HepG2 (cell line): ENCODE measurements around the gene CAGE1. TPM values are rescaled to one million over a fixed set of nuclear protein-coding genes. Genes with fewer than 3 reads are reported as not detected.

Experiments
- ATAC-seq: fragments of 200-7000 bp; cut with Tn5 transposase; 3 replicates; pipeline ENCODE4 v1.9.1; 2020; ENCODE audit warnings: mild to moderate bottlenecking, moderate library complexity
- BruUV-seq: library from RNA; stranded (reverse); fragments of 400-500 nt; replicated peaks from 2 replicates; lab custom pipeline; 2021; lab: Mats Ljungman, UMichigan
- CTCF ChIA-PET: fragments of 300-600 bp; formaldehyde crosslinking; extraction: SDS; loops from one replicate; lab custom pipeline; 2021; ENCODE audit warnings: low total read pairs, inconsistent platforms, low intra/inter-chr PET ratio; lab: Yijun Ruan, JAX
- POLR2A ChIA-PET: fragments of 350-600 bp; sonication (Branson Sonifier 250); formaldehyde crosslinking; loops from one replicate; lab custom pipeline; 2020; ENCODE audit warnings: antibody characterized with exemption, inconsistent platforms; lab: Yijun Ruan, JAX
- DNase-seq: peaks from one replicate; pipeline ENCODE4 v3.0.0-alpha.2; 2015; ENCODE audit warnings: low spot score
- FAIRE-seq: peaks from 3 replicates; lab custom pipeline; 2011; peaks lifted over from hg19 to GRCh38; lab: Jason Lieb, UNC
- H2AFZ ChIP-seq: one replicate; pipeline ENCODE4 v1.6.1; 2011; ENCODE audit warnings: low read length, inconsistent platforms
- H3K27ac ChIP-seq: fragments of 300-600 bp; 3 replicates; pipeline ENCODE4 v1.8.0; 2011; ENCODE audit warnings: mixed run types, mild to moderate bottlenecking, mixed read lengths, low read length, inconsistent platforms; ENCODE audit not compliant: insufficient read depth; ENCODE audit errors: extremely low read length
- H3K27me3 ChIP-seq, 2 experiments: fragments of 200-600 bp in 1 of 2; 2 replicates in 1 of 2; 3 replicates in 1 of 2; pipeline versions ENCODE4 v1.6.0 to v1.8.0; 2011; ENCODE audit warnings: low read length in 2 of 2, mild to moderate bottlenecking in 2 of 2, moderate library complexity in 2 of 2, inconsistent platforms in 1 of 2; ENCODE audit not compliant: insufficient read depth in 2 of 2, control insufficient read depth in 1 of 2
- H3K36me3 ChIP-seq, 2 experiments: fragments of 200-600 bp in 1 of 2; replicated peaks in 1 of 2; 2 replicates in 1 of 2; 3 replicates in 1 of 2; pipeline versions ENCODE4 v1.5.1 to v1.8.0; 2011; ENCODE audit warnings: low read length in 2 of 2, inconsistent platforms in 1 of 2; ENCODE audit not compliant: insufficient read depth in 2 of 2, control insufficient read depth in 1 of 2
- H3K4me1 ChIP-seq: 2 replicates; pipeline ENCODE4 v1.5.1; 2012; ENCODE audit warnings: low read length, inconsistent platforms; ENCODE audit not compliant: insufficient read depth
- H3K4me2 ChIP-seq: 2 replicates; pipeline ENCODE4 v1.6.0; 2011; ENCODE audit warnings: low read depth, low read length, inconsistent platforms
- H3K4me3 ChIP-seq, 3 experiments: fragments of 200-600 bp in 1 of 3; sonication (generic), shearing (Covaris generic) in 1 of 3; replicated peaks in 1 of 3; 2 replicates each; pipeline ENCODE4 v1.5.1; 2011 to 2016; ENCODE audit warnings: low read length in 3 of 3, inconsistent platforms in 2 of 3, low read depth in 2 of 3, mild to moderate bottlenecking in 2 of 3, control low read depth in 1 of 3, mixed read lengths in 1 of 3; ENCODE audit not compliant: insufficient read depth in 1 of 3
- H3K79me2 ChIP-seq: one replicate; pipeline ENCODE4 v1.6.1; 2011; ENCODE audit warnings: low read length, inconsistent platforms; ENCODE audit not compliant: insufficient read depth
- H3K9ac ChIP-seq: 2 replicates; pipeline ENCODE4 v1.6.0; 2011; ENCODE audit warnings: mild to moderate bottlenecking, low read depth, low read length, inconsistent platforms; ENCODE audit not compliant: insufficient read depth
- H3K9me3 ChIP-seq: 2 replicates; pipeline ENCODE4 v1.5.1; 2012; ENCODE audit warnings: mild to moderate bottlenecking, low read length
- H4K20me1 ChIP-seq: 2 replicates; pipeline ENCODE4 v1.6.0; 2011; ENCODE audit warnings: inconsistent platforms, mild to moderate bottlenecking, low read length, moderate library complexity; ENCODE audit not compliant: insufficient read depth
- AKAP8 ChIP-seq: sonication (generic); formaldehyde crosslinking; IDR thresholded peaks from 2 replicates; pipeline ENCODE4 v1.5.1; 2020; ENCODE audit warnings: mild to moderate bottlenecking, missing genetic modification reagents
- FOXP1 ChIP-seq, 2 experiments: fragments of 450-650 bp in 1 of 2; IDR thresholded peaks; 2 replicates each; pipeline ENCODE4 v1.6.1; 2017 to 2018; ENCODE audit warnings: antibody characterized with exemption in 1 of 2
- HOXA5 ChIP-seq: sonication (generic); formaldehyde crosslinking; IDR thresholded peaks from 2 replicates; pipeline ENCODE4 v1.4.0; 2020; ENCODE audit warnings: missing genetic modification reagents
- ISX ChIP-seq: sonication (generic); formaldehyde crosslinking; conservative IDR thresholded peaks from 2 replicates; pipeline ENCODE4 v1.5.0; 2020; ENCODE audit warnings: missing genetic modification reagents
- KLF12 ChIP-seq: sonication (generic); formaldehyde crosslinking; IDR thresholded peaks from 2 replicates; pipeline ENCODE4 v1.4.0; 2020; ENCODE audit warnings: missing genetic modification reagents, borderline replicate concordance
- MLLT10 ChIP-seq: sonication (generic); formaldehyde crosslinking; IDR thresholded peaks from 2 replicates; pipeline ENCODE4 v1.4.0; 2020; ENCODE audit warnings: missing genetic modification reagents
- NR1H2 ChIP-seq: sonication (generic); formaldehyde crosslinking; IDR thresholded peaks from 2 replicates; pipeline ENCODE4 v1.8.1; 2022; ENCODE audit warnings: low read depth, missing genetic modification reagents, borderline replicate concordance
- RELA ChIP-seq: sonication (generic); formaldehyde crosslinking; IDR thresholded peaks from 2 replicates; pipeline ENCODE4 v1.4.0; 2020; ENCODE audit warnings: missing genetic modification reagents
- SNAPC2 ChIP-seq: sonication (generic); formaldehyde crosslinking; IDR thresholded peaks from 2 replicates; pipeline ENCODE4 v1.8.1; 2022; ENCODE audit warnings: mild to moderate bottlenecking, missing genetic modification reagents
- ZBTB33 ChIP-seq: sonication (generic); formaldehyde crosslinking; IDR thresholded peaks from 2 replicates; pipeline ENCODE4 v1.4.0; 2020; ENCODE audit warnings: missing genetic modification reagents
- ZNF768 ChIP-seq: sonication (generic); formaldehyde crosslinking; IDR thresholded peaks from 2 replicates; pipeline ENCODE4 v1.4.0; 2020; ENCODE audit warnings: missing genetic modification reagents
- WGBS: methylation state at CpG from one replicate; pipeline ENCODE4 v1.1.6; 2017; ENCODE audit warnings: low lambda C conversion rate; 5-methylcytosine and 5-hydroxymethylcytosine counted together
- in situ Hi-C: cut with HindIII; loops from 2 replicates; pipeline ENCODE4 v1.10.0; 2017; ENCODE audit warnings: low pct_unique_long_range_greater_than_20kb; ENCODE audit not compliant: extremely low pct_ligation_motif_present
- intact Hi-C: fragments of 100-400 bp; cut with micrococcal nuclease; formaldehyde crosslinking; loops from one replicate; pipeline ENCODE4 v1.10.0; 2022; ENCODE audit not compliant: unreplicated experiment
- polyA plus RNA-seq, 8 experiments: library from polyadenylated mRNA; depleted of rRNA in 3 of 8; stranded (reverse) in 7 of 8; unstranded in 1 of 8; fragments of >200 nt; fragmentation: Illumina TruSeq in 4 of 8; extraction: Trizol in 4 of 8; gene quantifications; 2 replicates each; pipeline versions ENCODE4 v1.2.1 to v1.2.3, GENCODE V29; 2011 to 2016; ENCODE audit warnings: low read depth in 4 of 8, missing spikeins in 1 of 8, mixed read lengths in 1 of 8; ENCODE audit not compliant: insufficient read depth in 1 of 8
- total RNA-seq, 5 experiments: library from RNA; depleted of rRNA; stranded (reverse); fragments of >200 nt; fragmentation: Illumina TruSeq; extraction: Trizol; gene quantifications; 2 replicates each; pipeline ENCODE4 v1.2.3, GENCODE V29; 2016; ENCODE audit warnings: low read depth in 1 of 5
- TF ChIP-seq, protein P1 (sequence below): sonication (generic); formaldehyde crosslinking; IDR thresholded peaks from 2 replicates; pipeline ENCODE4 v1.4.0; 2020; ENCODE audit warnings: low read depth, missing genetic modification reagents
- TF ChIP-seq, protein P2 (sequence below): sonication (generic); formaldehyde crosslinking; IDR thresholded peaks from 2 replicates; pipeline ENCODE4 v1.5.0; 2020; ENCODE audit warnings: mild to moderate bottlenecking, missing genetic modification reagents

CAGE1 gene
- total and polyA plus RNA-seq, 2 of the 13 experiments (the other 11 are each of a cell fraction or from before 2014, with no cell fraction given), result 0.03 to 0.15 TPM

GRCh38 chr6:7328243-7328642 is 61.3 kb downstream of the CAGE1 start (continued):
- TF ChIP-seq ZNF768 (CRISPR knock-in tag), result no peak
- TF ChIP-seq RELA (CRISPR knock-in tag), result no peak
- TF ChIP-seq KLF12, result no peak
- no peak for TF ChIP-seq MLLT10 (CRISPR knock-in tag)
- no peak for TF ChIP-seq ZBTB33 (CRISPR knock-in tag)
- TF ChIP-seq ISX, result no peak
- TF ChIP-seq, protein P1, sequence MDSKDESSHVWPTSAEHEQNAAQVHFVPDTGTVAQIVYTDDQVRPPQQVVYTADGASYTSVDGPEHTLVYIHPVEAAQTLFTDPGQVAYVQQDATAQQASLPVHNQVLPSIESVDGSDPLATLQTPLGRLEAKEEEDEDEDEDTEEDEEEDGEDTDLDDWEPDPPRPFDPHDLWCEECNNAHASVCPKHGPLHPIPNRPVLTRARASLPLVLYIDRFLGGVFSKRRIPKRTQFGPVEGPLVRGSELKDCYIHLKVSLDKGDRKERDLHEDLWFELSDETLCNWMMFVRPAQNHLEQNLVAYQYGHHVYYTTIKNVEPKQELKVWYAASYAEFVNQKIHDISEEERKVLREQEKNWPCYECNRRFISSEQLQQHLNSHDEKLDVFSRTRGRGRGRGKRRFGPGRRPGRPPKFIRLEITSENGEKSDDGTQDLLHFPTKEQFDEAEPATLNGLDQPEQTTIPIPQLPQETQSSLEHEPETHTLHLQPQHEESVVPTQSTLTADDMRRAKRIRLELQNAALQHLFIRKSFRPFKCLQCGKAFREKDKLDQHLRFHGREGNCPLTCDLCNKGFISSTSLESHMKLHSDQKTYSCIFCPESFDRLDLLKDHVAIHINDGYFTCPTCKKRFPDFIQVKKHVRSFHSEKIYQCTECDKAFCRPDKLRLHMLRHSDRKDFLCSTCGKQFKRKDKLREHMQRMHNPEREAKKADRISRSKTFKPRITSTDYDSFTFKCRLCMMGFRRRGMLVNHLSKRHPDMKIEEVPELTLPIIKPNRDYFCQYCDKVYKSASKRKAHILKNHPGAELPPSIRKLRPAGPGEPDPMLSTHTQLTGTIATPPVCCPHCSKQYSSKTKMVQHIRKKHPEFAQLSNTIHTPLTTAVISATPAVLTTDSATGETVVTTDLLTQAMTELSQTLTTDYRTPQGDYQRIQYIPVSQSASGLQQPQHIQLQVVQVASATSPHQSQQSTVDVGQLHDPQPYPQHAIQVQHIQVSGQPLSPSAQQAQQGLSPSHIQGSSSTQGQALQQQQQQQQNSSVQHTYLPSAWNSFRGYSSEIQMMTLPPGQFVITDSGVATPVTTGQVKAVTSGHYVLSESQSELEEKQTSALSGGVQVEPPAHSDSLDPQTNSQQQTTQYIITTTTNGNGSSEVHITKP (CRISPR knock-in tag), result no peak

DNA sequence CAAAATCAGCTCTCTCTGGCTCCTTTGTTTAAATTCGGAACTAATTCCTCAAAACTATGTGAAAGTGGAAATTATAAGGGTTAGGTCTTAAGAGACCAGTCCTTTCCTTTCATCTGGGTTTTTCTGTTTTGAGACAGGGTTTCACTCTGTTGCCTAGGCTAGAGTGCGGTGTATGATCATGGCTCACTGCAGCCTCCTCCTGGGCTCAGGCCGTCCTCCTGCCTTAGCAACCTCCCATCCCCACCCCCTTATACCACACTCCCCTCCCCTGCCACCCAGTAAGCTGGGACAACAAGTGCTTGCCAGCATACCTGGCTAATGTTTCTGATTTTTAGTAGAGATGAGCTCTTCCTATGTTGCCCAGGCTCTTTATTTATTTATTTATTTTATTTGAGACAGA is 63.8 kb downstream of the CAGE1 start:
- no peak overlapping the region for H2AFZ ChIP-seq
- no peaks in the 10 kb centered on the region for H3K9me3 ChIP-seq
- no peak overlapping the region for H3K4me3 ChIP-seq
- H3K9ac ChIP-seq, result no peak overlapping the region
- no peaks in the 10 kb centered on the region for H3K27me3 ChIP-seq
- FAIRE-seq (no peak), DNase-seq (no peak)
- CTCF ChIA-PET, result no interaction called here
- no peaks in the 10 kb centered on the region for H3K36me3 ChIP-seq
- H3K4me1 ChIP-seq, result peaks cover 6% of the 10 kb centered on the region; the same call in 1 of the 2 replicates
- H3K4me2 ChIP-seq, result no peak overlapping the region
- no peak overlapping the region for H3K27ac ChIP-seq
- BruUV-seq, result no TSS peak
- no peaks in the 10 kb centered on the region for H3K79me2 ChIP-seq
- in situ Hi-C loops, result no loop called here
- WGBS, result 62% methylated on average over 3 of the region's 3 CpGs
- TF ChIP-seq, protein P2, sequence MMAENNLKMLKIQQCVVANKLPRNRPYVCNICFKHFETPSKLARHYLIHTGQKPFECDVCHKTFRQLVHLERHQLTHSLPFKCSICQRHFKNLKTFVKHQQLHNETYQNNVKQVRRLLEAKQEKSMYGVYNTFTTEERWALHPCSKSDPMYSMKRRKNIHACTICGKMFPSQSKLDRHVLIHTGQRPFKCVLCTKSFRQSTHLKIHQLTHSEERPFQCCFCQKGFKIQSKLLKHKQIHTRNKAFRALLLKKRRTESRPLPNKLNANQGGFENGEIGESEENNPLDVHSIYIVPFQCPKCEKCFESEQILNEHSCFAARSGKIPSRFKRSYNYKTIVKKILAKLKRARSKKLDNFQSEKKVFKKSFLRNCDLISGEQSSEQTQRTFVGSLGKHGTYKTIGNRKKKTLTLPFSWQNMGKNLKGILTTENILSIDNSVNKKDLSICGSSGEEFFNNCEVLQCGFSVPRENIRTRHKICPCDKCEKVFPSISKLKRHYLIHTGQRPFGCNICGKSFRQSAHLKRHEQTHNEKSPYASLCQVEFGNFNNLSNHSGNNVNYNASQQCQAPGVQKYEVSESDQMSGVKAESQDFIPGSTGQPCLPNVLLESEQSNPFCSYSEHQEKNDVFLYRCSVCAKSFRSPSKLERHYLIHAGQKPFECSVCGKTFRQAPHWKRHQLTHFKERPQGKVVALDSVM, result 0 out of 2 replicates have a peak, but pooled peaks have one; percentile 24
- TF ChIP-seq AKAP8 (CRISPR knock-in tag) (no peak), NR1H2 (CRISPR knock-in tag) (no peak), HOXA5 (CRISPR knock-in tag) (no peak), FOXP1 (IDR thresholded peaks at IDR 0.05) (no peak), FOXP1 (CRISPR knock-in tag; IDR thresholded peaks at IDR 0.05) (no peak), SNAPC2 (CRISPR knock-in tag) (no peak)
- TF ChIP-seq, all 625 proteins: peak for 1
- intact Hi-C loops, result no loop called here
- POLR2A ChIA-PET, result interaction anchor here (0.7 to 0.8 kb wide), 2 partner anchors 9 to 21 kb away, joined by 3 read pairs; no protein-coding TSS in a partner anchor
- no peaks in the 10 kb centered on the region for H4K20me1 ChIP-seq
- peak; percentile 53; the same call in 2 of the 3 replicates for ATAC-seq
